Brain microvascular endothelial cell (primary cell): ENCODE results near the gene ADAMTS14.

Source experiments
- DNase-seq: peaks from one replicate; pipeline ENCODE4 v3.0.0-alpha.2; 2020
- H3K27ac ChIP-seq: fragments of 250-450 bp; sonication (Bioruptor Pico); 2 replicates; pipeline ENCODE4 v1.5.1; 2020; ENCODE audit warnings: mild to moderate bottlenecking, moderate library complexity
- H3K27me3 ChIP-seq: fragments of 250-450 bp; sonication (Bioruptor Pico); replicated peaks from 2 replicates; pipeline ENCODE4 v1.5.1; 2020; ENCODE audit warnings: mild to moderate bottlenecking
- H3K36me3 ChIP-seq: fragments of 250-450 bp; sonication (Bioruptor Pico); replicated peaks from 2 replicates; pipeline ENCODE4 v1.5.1; 2020; ENCODE audit warnings: mild to moderate bottlenecking
- H3K4me3 ChIP-seq: 2 replicates; pipeline ENCODE4 v1.5.1; 2011; ENCODE audit warnings: low read depth, mild to moderate bottlenecking, control low read depth, low read length, moderate library complexity
- CTCF ChIP-seq: IDR thresholded peaks from 2 replicates; pipeline ENCODE4 v1.5.1; 2011; ENCODE audit warnings: low read depth, mild to moderate bottlenecking, moderate library complexity, low read length, control low read depth, inconsistent platforms; ENCODE audit errors: missing control alignments
- in situ Hi-C: cut with HindIII; loops from 2 replicates; pipeline ENCODE4 v1.10.0; 2017; ENCODE audit warnings: low sequenced_read_pairs, low pct_ligation_motif_present

Gene ADAMTS14

DNA sequence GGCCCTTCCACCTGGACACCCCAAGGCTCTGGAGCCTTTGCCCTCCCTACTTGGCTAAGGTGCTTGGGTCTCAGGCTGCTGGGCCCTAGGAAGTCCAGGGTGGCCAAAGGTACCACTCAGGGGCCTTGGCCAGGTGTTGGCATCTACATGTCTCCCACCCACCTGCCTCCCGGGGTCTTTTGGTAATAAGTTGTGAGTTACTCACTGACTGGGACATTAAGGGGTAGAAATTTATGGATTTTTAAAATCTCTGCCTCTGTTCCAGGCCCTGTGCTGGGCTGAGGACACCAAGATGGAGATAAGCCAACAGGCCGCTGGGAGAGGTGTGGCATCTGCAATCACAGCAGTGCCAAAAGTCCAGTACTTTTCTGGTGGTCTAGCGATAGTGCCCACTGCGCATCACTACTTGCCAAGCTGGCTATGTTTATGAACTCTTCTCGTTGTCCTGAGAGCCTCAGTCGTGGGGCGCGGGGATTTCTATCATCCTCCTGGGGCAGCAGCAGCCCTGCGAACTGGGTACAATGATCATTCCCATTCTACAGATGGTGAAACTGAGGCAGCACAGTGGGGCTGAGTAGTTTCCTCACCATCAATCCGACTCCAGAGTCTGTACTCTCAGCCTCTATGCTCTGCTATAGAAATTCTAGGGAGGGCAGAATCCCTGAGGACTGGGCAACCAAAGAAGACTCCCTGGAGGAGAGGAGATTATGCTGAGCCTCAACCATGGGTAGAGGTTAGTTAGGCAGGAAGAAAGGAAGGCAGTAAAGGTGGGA lies 76.7 kb downstream of the ADAMTS14 start:
- H3K4me3 ChIP-seq: no peak overlapping the region
- in situ Hi-C loops: no loop called here
- TF ChIP-seq CTCF: no peak
- no peak overlapping the region for H3K27ac ChIP-seq
- no peak for DNase-seq
- no peaks in the 10 kb centered on the region for H3K27me3 ChIP-seq
- H3K36me3 ChIP-seq: no peaks in the 10 kb centered on the region

GRCh38 chr10:70749756-70750155 lies 77.5 kb downstream of the ADAMTS14 start:
- in situ Hi-C loops: loop anchor here (25.0 kb wide), 1 partner anchor 187 kb away; no protein-coding TSS in a partner anchor

GRCh38 chr10:70750156-70750703 lies 77.9 kb downstream of the ADAMTS14 start:
- DNase-seq: no peak
- TF ChIP-seq CTCF: no peak
- Histone ChIP-seq H3K4me3 (no peak overlapping the region), H3K27ac (no peak overlapping the region), H3K27me3 (no peaks in the 10 kb centered on the region), H3K36me3 (no peaks in the 10 kb centered on the region)
- in situ Hi-C loops: loop anchor here (25.0 kb wide), 1 partner anchor 188 kb away; no protein-coding TSS in a partner anchor

More at GRCh38 chr10:70749756-70750155, 77.5 kb downstream of the ADAMTS14 start:
- no peak for DNase-seq
- H3K36me3 ChIP-seq: no peaks in the 10 kb centered on the region
- no peak for TF ChIP-seq CTCF
- H3K27me3 ChIP-seq: no peaks in the 10 kb centered on the region
- no peak overlapping the region for H3K4me3 ChIP-seq
- H3K27ac ChIP-seq: no peak overlapping the region

GRCh38 chr10:70751356-70751755 lies 79.0 kb downstream of the ADAMTS14 start:
- TF ChIP-seq CTCF: no peak
- H3K27ac ChIP-seq: no peak overlapping the region
- H3K27me3 ChIP-seq: no peaks in the 10 kb centered on the region
- DNase-seq: no peak
- H3K4me3 ChIP-seq: no peak overlapping the region
- in situ Hi-C loops: loop anchor here (25.0 kb wide), 1 partner anchor 189 kb away; no protein-coding TSS in a partner anchor
- H3K36me3 ChIP-seq: no peaks in the 10 kb centered on the region

DNA sequence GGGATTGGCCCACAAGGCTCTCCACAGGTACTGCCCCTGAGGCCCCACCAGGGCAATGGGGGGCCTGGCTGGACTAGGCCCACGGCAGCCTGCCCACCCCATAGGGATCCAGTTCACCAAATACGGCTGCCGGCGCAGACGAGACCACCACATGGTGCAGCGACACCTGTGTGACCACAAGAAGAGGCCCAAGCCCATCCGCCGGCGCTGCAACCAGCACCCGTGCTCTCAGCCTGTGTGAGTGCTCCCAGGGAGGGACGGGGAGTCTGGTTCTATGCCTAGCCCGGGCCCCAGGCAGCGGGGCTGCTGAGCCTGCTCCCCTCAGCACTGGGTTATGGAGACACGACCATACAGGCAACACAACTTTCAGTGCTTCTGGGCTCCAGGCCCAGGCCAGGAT lies 79.7 kb downstream of the ADAMTS14 start:
- H3K27me3 ChIP-seq: no peaks in the 10 kb centered on the region
- H3K36me3 ChIP-seq: no peaks in the 10 kb centered on the region
- DNase-seq: no peak
- H3K27ac ChIP-seq: no peak overlapping the region
- no peak for TF ChIP-seq CTCF
- in situ Hi-C loops: loop anchor here (25.0 kb wide), 1 partner anchor 190 kb away; no protein-coding TSS in a partner anchor
- H3K4me3 ChIP-seq: no peak overlapping the region
